A549 (cell line): ENCODE measurements around the gene ADGRA3.

Source experiments
- BCL3 ChIP-seq: fragments of >200 bp; sonication (Bioruptor Twin); formaldehyde crosslinking; IDR thresholded peaks from 3 replicates; pipeline ENCODE4 v1.6.1; 2016
- CEBPB ChIP-seq, 2 experiments: fragments of >200 bp in 1 of 2; sonication (Bioruptor Twin) in 1 of 2; formaldehyde crosslinking in 1 of 2; IDR thresholded peaks; 2 replicates each; pipeline ENCODE4 v1.6.1; 2012 to 2016
- CTCF ChIP-seq: fragments of >200 bp; sonication (Bioruptor Twin); formaldehyde crosslinking; IDR thresholded peaks from 3 replicates; pipeline ENCODE4 v1.5.1; 2016
- E2F6 ChIP-seq: IDR thresholded peaks from 2 replicates; pipeline ENCODE4 v1.6.1; 2012; ENCODE audit warnings: low read depth, borderline replicate concordance
- EP300 ChIP-seq, 2 experiments: fragments of >200 bp; sonication (Bioruptor Twin); formaldehyde crosslinking; IDR thresholded peaks; 2 replicates in 1 of 2; 3 replicates in 1 of 2; pipeline ENCODE4 v1.6.1; 2016 to 2017
- JUNB ChIP-seq: fragments of >200 bp; sonication (Bioruptor Twin); formaldehyde crosslinking; IDR thresholded peaks from 2 replicates; pipeline ENCODE4 v1.6.1; 2016
- MAFK ChIP-seq: fragments of 450-650 bp; IDR thresholded peaks from 2 replicates; pipeline ENCODE4 v1.6.1; 2014; ENCODE audit not compliant: partially characterized antibody
- POLR2A ChIP-seq: IDR thresholded peaks from 2 replicates; pipeline ENCODE4 v1.6.1; 2012; ENCODE audit warnings: mild to moderate bottlenecking, low read length
- POLR2AphosphoS2 ChIP-seq: conservative IDR thresholded peaks from 2 replicates; pipeline ENCODE4 v1.6.1; 2012; ENCODE audit warnings: low read length, improper control_type of control experiment, inconsistent platforms
- SMC3 ChIP-seq: fragments of >200 bp; sonication (Bioruptor Twin); formaldehyde crosslinking; IDR thresholded peaks from 3 replicates; pipeline ENCODE4 v1.6.1; 2018; ENCODE audit warnings: inconsistent platforms
- SREBF2 ChIP-seq: fragments of 450-650 bp; IDR thresholded peaks from 2 replicates; pipeline ENCODE4 v1.6.1; 2014; ENCODE audit warnings: mild to moderate bottlenecking, moderate library complexity
- TP53 ChIP-seq: fragments of 250-450 bp; sonication (Bioruptor Pico); IDR thresholded peaks from 2 replicates; pipeline ENCODE4 v1.5.0; 2021; ENCODE audit warnings: mild to moderate bottlenecking, moderate library complexity

GRCh38 chr4:22521240-22521639, 5.4 kb upstream of the ADGRA3 start:
- TF ChIP-seq POLR2A (no peak), CTCF (no peak), TP53 (CRISPR knock-in tag) (no peak), E2F6 (no peak), SREBF2 (no peak), BCL3 (no peak), JUNB (no peak), POLR2AphosphoS2 (no peak), SMC3 (no peak), EP300 (IDR thresholded peaks at IDR 0.05) (no peak), CEBPB (IDR thresholded peaks at IDR 0.05) (no peak), MAFK (no peak)
